Peyer's patch (tissue), 4 donors: ENCODE data around the gene MYO1D.

ENCODE experiments used
- CTCF ChIP-seq, 6 experiments: fragments of 450-650 bp in 4 of 6; fragments of 200-600 bp in 2 of 6; sonication (generic) in 1 of 6; IDR thresholded peaks; one replicate each; pipeline ENCODE4 v1.5.1; 2017 to 2019; ENCODE audit warnings: antibody characterized with exemption in 6 of 6, mild to moderate bottlenecking in 3 of 6, moderate library complexity in 1 of 6
- POLR2A ChIP-seq, 2 donors: fragments of 450-650 bp; IDR thresholded peaks; one replicate each; pipeline ENCODE4 v1.5.1; 2017; ENCODE audit warnings: antibody characterized with exemption in 2 of 2, mild to moderate bottlenecking in 2 of 2, moderate library complexity in 2 of 2

GRCh38 chr17:32470405-32471167 lies 406.3 kb downstream of the MYO1D start:
- TF ChIP-seq CTCF (IDR thresholded peaks at IDR 0.05) (no peak), POLR2A (IDR thresholded peaks at IDR 0.05) (no peak)
